H1 (cell line): Measurements from ENCODE around the gene MRPS35. TPM values are rescaled to one million over a fixed set of nuclear protein-coding genes. Genes with fewer than 3 reads are reported as not detected.

Experiments
- CTCF ChIA-PET: fragments of 300-600 bp; sonication (Branson Sonifier 250); formaldehyde crosslinking; loops from one replicate; lab custom pipeline; 2021; ENCODE audit not compliant: partially characterized antibody; lab: Charles Lee
- POLR2A ChIA-PET: fragments of 300-600 bp; sonication (Branson Sonifier 250); formaldehyde crosslinking; loops from one replicate; lab custom pipeline; 2021; ENCODE audit warnings: inconsistent platforms; ENCODE audit not compliant: partially characterized antibody; lab: Charles Lee
- DNase-seq, 2 experiments: peaks; one replicate each; pipeline versions ENCODE4 v3.0.0 to v3.0.0-alpha.2; 2010 to 2022; ENCODE audit warnings: low spot score in 2 of 2, low read depth in 1 of 2, mixed read lengths in 1 of 2
- FAIRE-seq: peaks from 2 replicates; lab custom pipeline; 2011; peaks lifted over from hg19 to GRCh38; lab: Jason Lieb, UNC
- H2AFZ ChIP-seq: 2 replicates; pipeline ENCODE4 v1.8.1; 2012; ENCODE audit warnings: low read length, inconsistent platforms
- H2AK5ac ChIP-seq: 2 replicates; pipeline ENCODE4 v1.6.1; 2013; ENCODE audit warnings: low read depth, low read length
- H2BK120ac ChIP-seq: replicated peaks from 2 replicates; pipeline ENCODE3; 2013; ENCODE audit warnings: low read depth, low read length, inconsistent platforms
- H2BK12ac ChIP-seq: 2 replicates; pipeline ENCODE4 v1.6.1; 2013; ENCODE audit warnings: low read depth, low read length
- H2BK15ac ChIP-seq: 2 replicates; pipeline ENCODE4 v1.6.1; 2013; ENCODE audit warnings: low read length
- H2BK20ac ChIP-seq: 2 replicates; pipeline ENCODE4 v1.6.1; 2013; ENCODE audit warnings: low read length
- H2BK5ac ChIP-seq: 2 replicates; pipeline ENCODE4 v1.6.1; 2013; ENCODE audit warnings: low read depth, low read length
- H3K14ac ChIP-seq: 2 replicates; pipeline ENCODE4 v1.6.1; 2013; ENCODE audit warnings: inconsistent platforms; ENCODE audit not compliant: insufficient read length
- H3K18ac ChIP-seq: 2 replicates; pipeline ENCODE4 v1.6.1; 2013; ENCODE audit warnings: low read length; ENCODE audit errors: extremely low read depth
- H3K23ac ChIP-seq: 2 replicates; pipeline ENCODE4 v1.6.1; 2013; ENCODE audit warnings: inconsistent platforms; ENCODE audit not compliant: insufficient read length
- H3K23me2 ChIP-seq: 2 replicates; pipeline ENCODE4 v1.6.1; 2013; ENCODE audit warnings: low read depth, low read length
- H3K27ac ChIP-seq: 2 replicates; pipeline ENCODE4 v1.6.1; 2011; ENCODE audit warnings: low read depth, low read length, inconsistent platforms
- H3K27me3 ChIP-seq, 4 experiments: replicated peaks in 1 of 4; 1 replicate in 1 of 4; 2 replicates in 3 of 4; pipeline versions ENCODE4 v1.6.1 to v1.8.1; 2011 to 2013; ENCODE audit warnings: low read length in 3 of 4, mild to moderate bottlenecking in 3 of 4, inconsistent platforms in 2 of 4, mixed read lengths in 2 of 4, moderate library complexity in 1 of 4; ENCODE audit not compliant: control insufficient read depth in 3 of 4, insufficient read depth in 3 of 4; ENCODE audit errors: extremely low read depth in 1 of 4
- H3K36me3 ChIP-seq, 4 experiments: 2 replicates each; pipeline versions ENCODE4 v1.6.1 to v1.8.1; 2011 to 2013; ENCODE audit warnings: mild to moderate bottlenecking in 4 of 4, low read length in 3 of 4, moderate library complexity in 2 of 4, control low read depth in 1 of 4, inconsistent platforms in 1 of 4; ENCODE audit not compliant: insufficient read depth in 4 of 4, control insufficient read depth in 2 of 4
- H3K4ac ChIP-seq: replicated peaks from 2 replicates; pipeline ENCODE3; 2013; ENCODE audit warnings: low read length, low read depth, mixed read lengths, inconsistent platforms; ENCODE audit not compliant: insufficient read length
- H3K4me1 ChIP-seq, 4 experiments: replicated peaks in 1 of 4; 1 replicate in 1 of 4; 2 replicates in 3 of 4; pipeline versions ENCODE4 v1.6.1 to v1.8.1; 2011 to 2013; ENCODE audit warnings: low read length in 3 of 4, inconsistent platforms in 2 of 4, mixed read lengths in 1 of 4; ENCODE audit not compliant: insufficient read depth in 4 of 4, control insufficient read depth in 3 of 4
- H3K4me2 ChIP-seq, 2 experiments: 2 replicates each; pipeline versions ENCODE4 v1.6.1 to v1.8.1; 2011 to 2013; ENCODE audit warnings: low read depth in 2 of 2, low read length in 2 of 2, control low read depth in 1 of 2, inconsistent platforms in 1 of 2, mild to moderate bottlenecking in 1 of 2; ENCODE audit not compliant: insufficient read depth in 1 of 2
- H3K4me3 ChIP-seq, 4 experiments: fragments of 200-600, 300-600 bp in 1 of 4; sonication (generic), shearing (Covaris generic), sonication (Bioruptor Twin) in 1 of 4; 2 replicates each; pipeline versions ENCODE4 v1.5.1 to v1.8.1; 2011 to 2016; ENCODE audit warnings: low read length in 4 of 4, low read depth in 3 of 4, control low read depth in 2 of 4, inconsistent platforms in 2 of 4, mild to moderate bottlenecking in 2 of 4, mixed read lengths in 1 of 4, moderate library complexity in 1 of 4; ENCODE audit not compliant: insufficient read depth in 2 of 4; ENCODE audit errors: extremely low read depth in 1 of 4
- H3K56ac ChIP-seq: replicated peaks from 2 replicates; pipeline ENCODE3; 2013; ENCODE audit warnings: low read depth, mild to moderate bottlenecking, mixed read lengths, low read length, inconsistent platforms; ENCODE audit not compliant: insufficient read length
- H3K79me1 ChIP-seq: 2 replicates; pipeline ENCODE4 v1.6.1; 2013; ENCODE audit warnings: low read depth, low read length, control low read depth
- H3K79me2 ChIP-seq, 2 experiments: 2 replicates each; pipeline versions ENCODE4 v1.6.1 to v1.8.1; 2012 to 2013; ENCODE audit warnings: low read length in 2 of 2, mild to moderate bottlenecking in 2 of 2, inconsistent platforms in 1 of 2; ENCODE audit not compliant: insufficient read depth in 2 of 2, control insufficient read depth in 1 of 2
- H3K9ac ChIP-seq, 4 experiments: replicated peaks in 1 of 4; 1 replicate in 1 of 4; 2 replicates in 3 of 4; pipeline versions ENCODE4 v1.6.1 to v1.8.1; 2011 to 2013; ENCODE audit warnings: low read depth in 3 of 4, low read length in 3 of 4, control low read depth in 2 of 4, mild to moderate bottlenecking in 2 of 4, moderate library complexity in 2 of 4, inconsistent platforms in 1 of 4; ENCODE audit errors: extremely low read depth in 1 of 4
- H3K9me3 ChIP-seq, 2 experiments: 2 replicates each; pipeline versions ENCODE4 v1.6.1 to v1.8.1; 2012 to 2013; ENCODE audit warnings: mild to moderate bottlenecking in 2 of 2, moderate library complexity in 2 of 2, control low read depth in 1 of 2, inconsistent platforms in 1 of 2, low read depth in 1 of 2, low read length in 1 of 2, mixed read lengths in 1 of 2; ENCODE audit not compliant: insufficient read depth in 2 of 2
- H4K20me1 ChIP-seq, 2 experiments: replicated peaks in 1 of 2; 2 replicates each; pipeline versions ENCODE3 to v1.8.1; 2011 to 2013; ENCODE audit warnings: inconsistent platforms in 2 of 2, low read length in 2 of 2, mild to moderate bottlenecking in 1 of 2; ENCODE audit not compliant: insufficient read depth in 2 of 2, control insufficient read depth in 1 of 2
- H4K5ac ChIP-seq: 2 replicates; pipeline ENCODE4 v1.6.1; 2013; ENCODE audit warnings: low read length, low read depth, mixed read lengths, inconsistent platforms; ENCODE audit not compliant: insufficient read length
- H4K8ac ChIP-seq: 2 replicates; pipeline ENCODE4 v1.8.0; 2013; ENCODE audit warnings: mild to moderate bottlenecking, moderate library complexity, low read length, inconsistent platforms; ENCODE audit not compliant: insufficient read depth; ENCODE audit errors: extremely low read depth
- H4K91ac ChIP-seq: replicated peaks from 2 replicates; pipeline ENCODE3; 2013; ENCODE audit warnings: low read length, mixed read lengths, inconsistent platforms; ENCODE audit not compliant: insufficient read length
- BACH1 ChIP-seq: IDR thresholded peaks from 2 replicates; pipeline ENCODE4 v1.6.1; 2012; ENCODE audit warnings: low read length, improper control_type of control experiment
- BCL11A ChIP-seq, 2 experiments: IDR thresholded peaks; one replicate each; pipeline ENCODE4 v1.6.1; 2011; ENCODE audit warnings: low read depth in 2 of 2, low read length in 2 of 2, mild to moderate bottlenecking in 2 of 2
- JUN ChIP-seq: IDR thresholded peaks from 2 replicates; pipeline ENCODE4 v1.6.1; 2011; ENCODE audit warnings: low read depth, mild to moderate bottlenecking, improper control_type of control experiment, low read length
- RAD21 ChIP-seq, 2 experiments: IDR thresholded peaks in 1 of 2; conservative IDR thresholded peaks in 1 of 2; 2 replicates each; pipeline ENCODE4 v1.6.1; 2011; ENCODE audit warnings: low read depth in 2 of 2, low read length in 2 of 2, improper control_type of control experiment in 1 of 2, inconsistent platforms in 1 of 2, mild to moderate bottlenecking in 1 of 2, moderate library complexity in 1 of 2
- SIX5 ChIP-seq: IDR thresholded peaks from 2 replicates; pipeline ENCODE4 v1.6.1; 2011; ENCODE audit warnings: mild to moderate bottlenecking, low read depth, low read length
- SP4 ChIP-seq: IDR thresholded peaks from 2 replicates; pipeline ENCODE4 v1.6.1; 2012; ENCODE audit warnings: low read length, inconsistent platforms
- WGBS, 2 experiments: shearing (Covaris generic) in 1 of 2; methylation state at CpG; one replicate each; pipeline versions ENCODE4 v1.1.6 to v1.1.7; 2013 to 2015; ENCODE audit warnings: low lambda C conversion rate in 2 of 2, mixed read lengths in 2 of 2, inconsistent platforms in 1 of 2, low coverage in 1 of 2, missing lambda C conversion rate in 1 of 2; ENCODE audit not compliant: insufficient replicate concordance in 2 of 2, insufficient coverage in 1 of 2, insufficient read length in 1 of 2; ENCODE audit errors: extremely low coverage in 1 of 2, missing lambda C conversion rate in 1 of 2; 5-methylcytosine and 5-hydroxymethylcytosine counted together
- polyA plus RNA-seq, 7 experiments: library from polyadenylated mRNA; depleted of rRNA in 3 of 7; stranded (reverse) in 5 of 7; unstranded in 2 of 7; fragments of >200 nt in 5 of 7; fragments of 200-250 nt in 2 of 7; gene quantifications; 1 replicate in 5 of 7; 2 replicates in 1 of 7; 4 replicates in 1 of 7; pipeline versions ENCODE4 v1.2.1 to v1.2.3, GENCODE V29; 2011 to 2013; ENCODE audit warnings: missing spikeins in 2 of 7, mixed read lengths in 2 of 7
- total RNA-seq: library from RNA; stranded (reverse); fragmentation: NEBNext Ultra II Directional; extraction: Animal tissue kit (Norgen Biotek cat#: 25700); gene quantifications from 2 replicates; pipeline ENCODE4 v1.2.1, GENCODE V29; 2021
- TF ChIP-seq, protein P1 (sequence below): IDR thresholded peaks from 2 replicates; pipeline ENCODE4 v1.6.1; 2011; ENCODE audit warnings: low read depth, mild to moderate bottlenecking, low read length; ENCODE audit not compliant: insufficient read depth
- TF ChIP-seq, protein P2 (sequence below), 3 experiments: IDR thresholded peaks; 1 replicate in 2 of 3; 2 replicates in 1 of 3; pipeline versions ENCODE4 v1.5.1 to v1.6.1; 2011; ENCODE audit warnings: low read length in 3 of 3, mild to moderate bottlenecking in 3 of 3, inconsistent platforms in 2 of 3, low read depth in 1 of 3, moderate library complexity in 1 of 3; ENCODE audit not compliant: insufficient read depth in 1 of 3; ENCODE audit errors: control extremely low read depth in 1 of 3

MRPS35 gene
- total and polyA plus RNA-seq, 2 of the 8 experiments (the other 6 are each of a cell fraction or from before 2014, with no cell fraction given): 26.8 to 47.9 TPM

DNA sequence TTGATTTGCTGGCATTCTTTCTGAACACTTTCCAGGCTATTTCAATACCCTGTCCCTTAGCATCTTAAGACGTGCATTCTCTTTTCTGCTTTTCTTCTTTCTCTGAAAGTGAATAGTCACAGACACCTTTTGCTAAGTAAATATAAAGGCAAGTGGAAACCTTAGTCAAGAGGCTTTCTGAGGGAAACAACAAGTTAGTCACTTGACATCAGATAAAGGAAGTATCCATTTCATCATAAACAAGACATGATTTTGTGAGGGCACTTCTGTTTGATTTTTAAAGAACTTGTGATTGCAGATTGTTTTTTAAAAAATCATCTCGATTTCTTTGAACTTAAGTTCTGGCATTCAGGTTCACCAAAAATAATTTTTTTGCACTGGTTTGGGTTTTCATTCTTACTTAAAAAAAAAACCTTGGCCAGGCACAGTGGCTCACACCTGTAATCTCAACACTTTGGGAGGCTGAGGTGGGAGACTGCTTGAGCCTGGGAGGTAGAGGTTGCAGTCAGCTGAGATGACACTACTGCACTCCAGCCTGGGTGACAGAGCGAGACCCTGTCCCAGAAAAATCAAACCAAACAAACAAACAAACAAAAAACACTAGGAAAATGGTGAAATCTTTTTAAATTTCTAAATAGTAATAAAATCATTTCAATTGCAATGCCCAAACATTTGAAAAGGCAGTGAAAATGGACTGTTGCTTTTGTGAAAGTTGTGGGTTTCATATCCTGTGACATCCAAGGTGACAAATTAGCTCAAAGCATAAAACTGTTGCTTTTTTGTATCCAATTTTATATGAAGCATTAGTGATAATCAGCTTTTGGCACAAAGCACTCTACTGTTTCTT is 61.1 kb downstream of the MRPS35 start:
- H2BK15ac ChIP-seq: no peak overlapping the region
- H3K23ac ChIP-seq: no peak overlapping the region
- no peaks in the 10 kb centered on the region for H3K36me3 ChIP-seq
- TF ChIP-seq SP4 (no peak), JUN (no peak), BCL11A (IDR thresholded peaks at IDR 0.05; ENCODE audit: low read depth in 2 of 2, low read length in 2 of 2) (no peak), SIX5 (no peak), RAD21 (IDR thresholded peaks at IDR 0.05 in 1 of 2, conservative IDR thresholded peaks at IDR 0.05 in 1 of 2; ENCODE audit: low read depth in 2 of 2, low read length in 2 of 2) (no peak), BACH1 (no peak)
- TF ChIP-seq, protein P1, sequence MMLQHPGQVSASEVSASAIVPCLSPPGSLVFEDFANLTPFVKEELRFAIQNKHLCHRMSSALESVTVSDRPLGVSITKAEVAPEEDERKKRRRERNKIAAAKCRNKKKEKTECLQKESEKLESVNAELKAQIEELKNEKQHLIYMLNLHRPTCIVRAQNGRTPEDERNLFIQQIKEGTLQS: no peak
- TF ChIP-seq, protein P2, sequence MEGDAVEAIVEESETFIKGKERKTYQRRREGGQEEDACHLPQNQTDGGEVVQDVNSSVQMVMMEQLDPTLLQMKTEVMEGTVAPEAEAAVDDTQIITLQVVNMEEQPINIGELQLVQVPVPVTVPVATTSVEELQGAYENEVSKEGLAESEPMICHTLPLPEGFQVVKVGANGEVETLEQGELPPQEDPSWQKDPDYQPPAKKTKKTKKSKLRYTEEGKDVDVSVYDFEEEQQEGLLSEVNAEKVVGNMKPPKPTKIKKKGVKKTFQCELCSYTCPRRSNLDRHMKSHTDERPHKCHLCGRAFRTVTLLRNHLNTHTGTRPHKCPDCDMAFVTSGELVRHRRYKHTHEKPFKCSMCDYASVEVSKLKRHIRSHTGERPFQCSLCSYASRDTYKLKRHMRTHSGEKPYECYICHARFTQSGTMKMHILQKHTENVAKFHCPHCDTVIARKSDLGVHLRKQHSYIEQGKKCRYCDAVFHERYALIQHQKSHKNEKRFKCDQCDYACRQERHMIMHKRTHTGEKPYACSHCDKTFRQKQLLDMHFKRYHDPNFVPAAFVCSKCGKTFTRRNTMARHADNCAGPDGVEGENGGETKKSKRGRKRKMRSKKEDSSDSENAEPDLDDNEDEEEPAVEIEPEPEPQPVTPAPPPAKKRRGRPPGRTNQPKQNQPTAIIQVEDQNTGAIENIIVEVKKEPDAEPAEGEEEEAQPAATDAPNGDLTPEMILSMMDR (IDR thresholded peaks at IDR 0.05; ENCODE audit: control extremely low read depth in 1 of 3, insufficient read depth in 1 of 3, low read depth in 1 of 3, low read length in 3 of 3): no peak
- H3K18ac ChIP-seq: no peak overlapping the region
- H4K91ac ChIP-seq: no peak overlapping the region
- H4K8ac ChIP-seq: no peak overlapping the region
- H3K4ac ChIP-seq: no peak overlapping the region
- H3K79me2 ChIP-seq: no peaks in the 10 kb centered on the region
- no peak overlapping the region for H4K5ac ChIP-seq
- H2AK5ac ChIP-seq: no peak overlapping the region
- H3K79me1 ChIP-seq: no peaks in the 10 kb centered on the region
- H2AFZ ChIP-seq: no peak overlapping the region
- no peak overlapping the region for H2BK120ac ChIP-seq
- no peaks in the 10 kb centered on the region for H3K4me1 ChIP-seq
- POLR2A ChIA-PET: interaction anchor here (1.1 kb wide), 2 partner anchors 9 to 10 kb away, joined by 3 to 4 read pairs; no protein-coding TSS in a partner anchor
- no peak overlapping the region for H3K14ac ChIP-seq
- no peak overlapping the region for H3K9ac ChIP-seq
- H3K27ac ChIP-seq: no peak overlapping the region
- no peak overlapping the region for H2BK5ac ChIP-seq
- H2BK20ac ChIP-seq: no peak overlapping the region
- no peak overlapping the region for H3K4me3 ChIP-seq
- 83% methylated on average over 3 of the region's 3 CpGs; no CpG with 5 or more reads in 1 of the 2 experiments for WGBS, 2 experiments
- no peaks in the 10 kb centered on the region for H4K20me1 ChIP-seq
- H2BK12ac ChIP-seq: no peak overlapping the region
- no peak for DNase-seq
- CTCF ChIA-PET: interaction anchor here (1.4 kb wide), 1 partner anchor 40 kb away, joined by 4 read pairs; no protein-coding TSS in a partner anchor
- H3K27me3 ChIP-seq: no peaks in the 10 kb centered on the region
- H3K9me3 ChIP-seq: no peaks in the 10 kb centered on the region
- H3K4me2 ChIP-seq: no peak overlapping the region
- FAIRE-seq: no peak
- H3K56ac ChIP-seq: no peak overlapping the region
- no peaks in the 10 kb centered on the region for H3K23me2 ChIP-seq
